HG03280 (cell line): ENCODE data around the gene POLE3.
"Not testable (repeated sequence)": the region's sequence is repeated elsewhere in the genome, so short reads cannot be mapped to it uniquely, and the experiment has no call there.

Experiments used
- ATAC-seq: cut with Tn5 transposase; IDR thresholded peaks from one replicate; pipeline ENCODE4 v1.9.1; 2021; ENCODE audit warnings: mild to moderate bottlenecking, moderate library complexity; ENCODE audit not compliant: unreplicated experiment

POLE3 gene

GRCh38 chr9:113379094-113379828, 31.2 kb downstream of the POLE3 start:
- not testable (repeated sequence) for ATAC-seq

GRCh38 chr9:113376634-113377567, 33.6 kb downstream of the POLE3 start, which contains the start of gene HDHD3:
Gene HDHD3, minus strand, starts transcription at chr9:113376986. Its CDS starts 2,632 bp downstream, at chr9:113374354.
- peak; percentile 80 for ATAC-seq

DNA sequence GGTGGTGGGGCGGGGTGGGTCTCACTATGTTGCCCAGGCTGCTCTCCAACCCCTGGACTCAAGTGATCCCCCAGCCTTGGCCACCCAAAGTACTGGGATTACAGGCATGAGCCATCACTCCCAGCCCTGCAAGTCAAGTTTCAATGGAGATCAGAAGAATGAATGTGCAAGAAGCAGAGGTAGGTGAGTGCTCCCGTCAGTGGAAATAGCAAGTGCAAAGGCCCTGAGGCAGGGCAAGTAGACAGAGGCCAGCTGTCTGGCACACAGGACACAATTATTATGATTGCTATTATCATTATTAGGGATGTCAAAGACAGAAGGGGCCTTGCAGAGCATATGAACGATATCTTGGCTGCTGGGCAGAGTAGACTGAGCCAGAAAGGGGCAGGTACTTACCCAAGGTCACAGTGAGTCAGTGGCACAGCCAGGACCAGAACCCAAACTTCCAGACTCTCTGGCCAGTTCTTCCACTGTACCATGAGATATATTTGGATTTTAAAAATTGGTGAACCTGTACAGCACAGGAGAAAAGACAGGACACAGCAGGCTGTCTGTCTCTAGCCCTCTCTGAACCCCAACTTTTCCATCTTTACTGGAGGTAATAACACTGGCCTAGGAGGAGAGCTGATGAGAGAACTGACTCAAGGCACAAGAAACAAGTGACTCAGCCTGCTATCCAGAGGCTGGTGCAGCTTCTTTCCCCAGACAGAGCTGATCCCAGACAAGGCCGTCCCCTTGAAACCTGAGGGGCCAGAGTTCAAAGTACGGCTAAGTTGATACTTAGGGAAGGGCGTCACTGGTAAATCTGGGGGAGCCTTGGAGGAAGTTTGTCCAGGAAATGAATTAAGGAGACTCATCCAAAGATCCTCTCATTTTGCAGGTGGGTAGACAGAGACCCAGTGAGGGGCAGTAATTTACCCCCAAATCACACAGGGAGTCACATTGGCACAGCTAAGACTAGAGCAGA, 35.1 kb downstream of the POLE3 start:
- no peak for ATAC-seq

DNA sequence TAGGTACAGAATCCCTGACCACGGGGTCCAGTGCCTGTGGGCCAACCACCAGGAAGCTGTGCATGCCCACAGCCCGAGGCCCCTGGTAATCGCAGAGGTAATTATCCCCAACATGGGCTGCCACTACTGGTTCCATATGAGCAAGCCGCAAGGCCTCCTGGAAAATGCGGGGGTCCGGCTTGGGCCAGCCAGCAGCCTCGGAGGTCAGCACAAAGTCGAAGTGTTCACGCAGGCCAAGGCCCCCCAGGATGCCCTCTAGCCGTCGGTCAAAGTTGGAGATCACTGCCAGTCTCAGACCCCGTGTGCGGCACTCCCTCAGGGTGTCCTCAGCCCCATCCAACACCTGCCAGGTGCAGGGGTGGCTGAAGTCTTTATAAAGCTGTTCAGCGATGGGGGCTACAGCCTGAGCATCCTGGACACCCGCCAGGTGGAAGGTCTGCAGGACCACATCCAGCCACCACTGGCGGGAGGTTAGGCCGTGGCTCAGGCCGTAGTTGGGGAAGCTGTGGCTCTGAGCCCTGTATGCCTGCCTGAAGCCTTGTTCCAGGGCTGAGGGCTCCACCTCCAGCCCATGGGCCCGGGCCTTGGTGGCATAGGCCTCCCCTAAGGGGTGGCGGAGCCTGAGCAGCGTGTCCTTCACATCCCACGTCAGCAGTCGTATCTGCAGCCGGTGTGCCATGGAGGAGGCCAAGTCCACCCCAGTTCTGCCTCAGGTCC, 36.6 kb downstream of the POLE3 start:
- ATAC-seq, result no peak

DNA sequence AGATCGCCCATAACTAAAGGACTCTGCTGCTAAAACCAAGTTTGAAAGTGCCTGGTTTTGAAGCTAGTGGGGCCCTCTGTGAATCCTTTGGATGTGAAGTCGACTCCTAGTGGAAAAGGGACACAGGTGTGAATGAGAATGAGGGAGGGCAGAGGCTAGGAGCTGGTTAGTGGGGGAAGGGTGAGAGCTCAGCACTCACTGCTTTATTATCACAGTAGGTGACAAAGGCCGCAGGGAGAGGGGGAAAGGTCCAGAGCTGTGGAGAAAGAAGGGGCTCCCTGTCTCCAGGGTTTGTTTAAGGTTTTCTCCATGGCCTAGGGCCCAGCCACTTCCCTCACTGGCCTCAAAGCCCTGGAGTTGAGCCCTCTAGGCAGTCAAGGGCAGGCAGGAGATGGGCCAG, 37.2 kb downstream of the POLE3 start:
- ATAC-seq, result no peak

GRCh38 chr9:113372059-113372458, 38.4 kb downstream of the POLE3 start:
- ATAC-seq, result no peak

DNA sequence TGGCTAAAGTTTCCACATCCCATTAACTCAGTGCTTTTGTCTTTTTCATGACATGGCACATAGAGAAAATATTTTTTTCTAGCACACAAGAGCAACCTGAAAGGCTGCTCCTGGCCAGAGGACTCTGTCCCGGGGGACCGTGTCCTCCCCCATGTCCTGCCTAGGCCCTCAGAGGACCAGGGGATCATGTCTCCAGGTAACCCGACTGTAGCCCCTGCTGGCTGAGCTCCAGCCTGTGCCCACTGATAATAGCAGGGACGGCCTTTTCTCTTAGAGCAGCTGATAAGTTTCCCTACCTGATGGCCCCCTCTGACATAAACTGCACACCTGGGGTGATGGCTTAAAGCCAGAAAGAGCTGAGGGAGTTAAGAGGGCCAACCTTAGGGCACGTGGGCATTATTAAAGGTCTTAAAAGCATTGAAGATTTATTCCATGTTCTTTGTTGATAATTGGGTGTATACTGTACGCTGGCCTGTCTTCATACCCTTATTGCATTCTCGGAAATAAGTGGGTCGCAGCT, 39.6 kb downstream of the POLE3 start:
- ATAC-seq, result no peak

- no peak for ATAC-seq
Observed at GRCh38 chr9:113369855-113370140, 40.7 kb downstream of the POLE3 start.

DNA sequence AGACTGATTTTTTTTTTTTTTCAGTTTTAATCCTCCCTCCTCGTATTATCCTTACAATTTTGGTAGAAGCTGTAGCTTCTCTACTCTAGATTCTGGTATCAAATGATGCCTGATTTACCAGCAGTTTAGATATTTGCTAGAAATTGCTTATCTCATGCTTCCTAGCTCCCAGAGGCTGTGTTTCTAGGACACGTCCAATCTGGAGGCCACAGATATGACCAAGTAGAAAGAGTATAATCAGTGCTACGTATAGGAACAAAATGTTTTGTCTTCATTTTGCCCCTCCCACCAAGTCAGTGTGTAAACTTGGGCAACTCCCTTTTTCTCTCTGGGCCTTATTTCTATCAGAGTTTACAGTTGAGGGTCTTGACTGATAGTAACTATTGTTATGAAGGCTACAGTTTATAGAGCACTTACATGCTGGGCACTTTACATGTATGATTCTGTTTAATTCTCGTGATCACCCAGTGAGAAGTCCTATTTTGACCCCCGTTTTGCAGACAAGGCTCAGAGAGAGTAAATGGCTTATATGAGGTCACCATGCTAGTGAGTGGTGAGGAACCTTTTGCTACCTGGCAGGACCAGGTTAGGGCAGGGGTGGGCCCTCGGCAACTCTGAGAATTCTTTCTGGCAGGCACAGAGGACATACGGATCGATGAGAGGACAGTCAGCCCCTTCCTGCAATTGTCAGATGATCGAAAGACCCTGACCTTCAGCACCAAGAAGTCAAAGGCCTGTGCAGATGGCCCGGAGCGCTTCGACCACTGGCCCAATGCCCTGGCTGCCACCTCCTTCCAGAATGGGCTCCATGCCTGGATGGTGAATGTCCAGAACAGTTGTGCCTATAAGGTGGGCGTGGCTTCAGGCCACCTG, 41.3 kb downstream of the POLE3 start:
- no peak for ATAC-seq

GRCh38 chr9:113368348-113368981, 42.0 kb downstream of the POLE3 start:
- ATAC-seq, result no peak

- ATAC-seq, result not testable (repeated sequence)
Observed at GRCh38 chr9:113365652-113366051, 44.8 kb downstream of the POLE3 start.

DNA sequence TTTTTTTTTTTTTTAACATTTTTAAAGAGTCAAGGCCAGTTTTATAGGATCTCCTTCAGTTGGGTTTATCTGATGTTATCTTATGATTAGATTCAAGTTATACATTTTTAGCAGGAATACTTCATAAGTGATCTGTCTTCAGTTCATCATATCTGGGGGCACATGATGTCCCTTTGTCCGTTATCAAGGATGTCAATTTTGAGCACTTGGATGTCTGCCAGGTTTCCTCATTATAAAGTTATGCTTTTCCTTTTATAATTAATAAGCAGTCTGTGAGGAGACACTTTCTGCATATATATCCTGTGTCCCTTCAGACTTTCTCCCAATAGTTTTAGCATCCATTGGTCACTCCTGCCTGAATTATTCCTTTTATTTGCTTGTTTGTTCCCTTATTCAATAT, 45.5 kb downstream of the POLE3 start:
- ATAC-seq, result no peak

DNA sequence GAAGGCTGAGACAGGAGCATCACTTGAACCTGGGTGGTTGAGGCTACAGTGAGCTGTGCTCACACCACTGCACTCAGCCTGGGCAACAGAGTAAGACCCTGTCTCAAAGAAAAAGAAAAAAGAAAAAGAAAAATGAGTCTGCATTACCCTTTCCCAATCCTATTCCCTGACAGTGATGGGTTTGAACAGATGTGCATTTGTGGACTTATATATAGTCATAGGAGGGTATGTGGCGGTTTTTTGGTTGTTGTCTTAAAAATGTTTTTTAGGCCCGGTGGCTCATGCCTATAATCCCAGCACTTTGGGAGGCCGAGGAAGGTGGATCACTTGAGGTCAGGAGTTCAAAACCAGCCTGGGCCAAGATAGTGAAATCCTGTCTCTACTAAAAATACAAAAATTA, 47.1 kb downstream of the POLE3 start:
- ATAC-seq, result no peak

DNA sequence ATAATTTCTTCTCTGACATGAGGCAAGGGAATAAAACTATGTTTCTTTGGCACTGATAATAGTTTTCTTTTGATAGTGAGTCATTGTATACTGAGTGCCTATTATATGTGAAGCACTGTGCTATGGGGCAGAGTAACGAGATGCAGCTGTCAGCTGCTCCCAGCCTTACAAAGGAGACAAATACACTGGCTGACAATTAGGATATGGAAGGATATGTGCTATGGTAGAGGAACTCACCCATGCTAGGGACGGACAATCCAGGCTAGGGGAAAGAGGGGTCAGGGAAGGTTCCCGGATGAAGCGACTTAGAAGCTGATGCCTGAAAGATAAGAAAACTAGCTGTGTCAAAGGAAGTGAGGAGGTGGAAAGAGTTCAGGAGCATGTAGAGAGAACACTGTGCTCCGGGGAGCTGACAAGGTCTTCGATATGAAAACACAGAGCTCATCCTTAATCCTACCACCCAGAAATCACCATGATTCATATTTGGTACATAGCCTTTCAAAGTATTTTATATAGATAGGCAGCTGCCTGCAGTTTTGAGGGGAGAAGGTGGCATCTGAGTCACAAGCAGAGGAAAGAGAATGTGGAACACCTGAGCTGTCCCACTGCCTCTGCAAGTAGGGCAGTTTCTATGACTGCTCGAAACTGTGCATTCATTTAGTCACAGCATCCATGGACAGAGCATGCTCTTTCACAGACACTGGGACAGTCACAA, 49.0 kb downstream of the POLE3 start:
- ATAC-seq, result no peak

DNA sequence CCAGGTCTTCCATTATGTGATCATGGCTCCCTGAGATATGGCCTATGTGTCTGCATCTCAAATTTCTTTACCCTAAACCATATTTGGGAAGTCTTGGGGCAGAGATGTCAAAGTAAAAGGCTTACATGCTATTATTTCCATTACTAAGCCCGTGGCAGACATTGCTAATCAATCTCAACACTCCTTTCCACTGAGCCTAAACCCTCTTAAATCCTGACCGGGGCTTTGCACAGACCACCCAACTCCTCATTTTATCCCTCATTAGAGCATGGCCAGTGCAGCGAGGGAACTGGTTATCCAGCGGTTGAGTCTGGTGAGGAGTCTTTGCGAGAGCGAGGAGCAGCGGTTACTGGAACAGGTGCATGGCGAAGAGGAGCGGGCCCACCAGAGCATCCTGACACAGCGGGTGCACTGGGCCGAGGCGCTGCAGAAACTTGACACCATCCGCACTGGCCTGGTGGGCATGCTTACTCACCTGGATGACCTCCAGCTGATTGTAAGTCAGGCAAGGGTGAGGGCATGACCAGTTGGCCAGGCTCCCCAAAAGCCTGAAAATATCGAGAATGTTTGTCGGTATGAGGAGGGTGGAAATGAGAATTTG, 50.1 kb downstream of the POLE3 start:
- ATAC-seq, result no peak

- no peak for ATAC-seq
Observed at GRCh38 chr9:113359385-113359784, 51.1 kb downstream of the POLE3 start.
